Measurements from ENCODE around the gene COMMD7. TPM values are rescaled to one million over a fixed set of nuclear protein-coding genes. Genes with fewer than 3 reads are reported as not detected.
"Not testable (repeated sequence)": the region's sequence is repeated elsewhere in the genome, so short reads cannot be mapped to it uniquely, and the experiment has no call there.

COMMD7 gene
- total RNA-seq, 1 donor from 2014 or later, result 9.4 TPM

GRCh38 chr20:32729334-32729733, 13.9 kb downstream of the COMMD7 start:
- not testable (repeated sequence) for DNase-seq (ENCODE audit: low spot score)

GRCh38 chr20:32728435-32728834, 14.8 kb downstream of the COMMD7 start:
- DNase-seq (ENCODE audit: low spot score), result not testable (repeated sequence)

GRCh38 chr20:32727683-32728082, 15.6 kb downstream of the COMMD7 start:
- no peak for DNase-seq (ENCODE audit: low spot score)

- no peak for DNase-seq (ENCODE audit: low spot score)
Measured at GRCh38 chr20:32718749-32719348, 24.4 kb downstream of the COMMD7 start.

GRCh38 chr20:32711346-32711745, 31.9 kb downstream of the COMMD7 start:
- DNase-seq (ENCODE audit: low spot score), result no peak

GRCh38 chr20:32709632-32710121, 33.6 kb downstream of the COMMD7 start:
- peak; percentile 26 for DNase-seq (ENCODE audit: low spot score)

GRCh38 chr20:32709029-32709631, 34.1 kb downstream of the COMMD7 start:
- DNase-seq (ENCODE audit: low spot score), result not testable (repeated sequence)

- no peak for DNase-seq (ENCODE audit: low spot score)
Measured at GRCh38 chr20:32707691-32708581, 35.3 kb downstream of the COMMD7 start.

- no peak for DNase-seq (ENCODE audit: low spot score)
Measured at GRCh38 chr20:32706486-32706885, 36.8 kb downstream of the COMMD7 start.

- DNase-seq (ENCODE audit: low spot score), result no peak
Measured at GRCh38 chr20:32702706-32703425, 40.4 kb downstream of the COMMD7 start.

GRCh38 chr20:32697608-32698007, 45.7 kb downstream of the COMMD7 start:
- no peak for DNase-seq (ENCODE audit: low spot score)

GRCh38 chr20:32695089-32695488, 48.2 kb downstream of the COMMD7 start:
- DNase-seq (ENCODE audit: low spot score), result no peak

- not testable (repeated sequence) for DNase-seq (ENCODE audit: low spot score)
Measured at GRCh38 chr20:32688966-32689365, 54.3 kb downstream of the COMMD7 start.

GRCh38 chr20:32687180-32687532, 56.1 kb downstream of the COMMD7 start:
- DNase-seq (ENCODE audit: low spot score), result no peak

- no peak for DNase-seq (ENCODE audit: low spot score)
Measured at GRCh38 chr20:32686530-32687179, 56.6 kb downstream of the COMMD7 start.

- DNase-seq (ENCODE audit: low spot score), result peak; percentile 96
Measured at GRCh38 chr20:32685541-32686529, 57.4 kb downstream of the COMMD7 start.

- no peak for DNase-seq (ENCODE audit: low spot score)
Measured at GRCh38 chr20:32682508-32682987, 60.7 kb downstream of the COMMD7 start.

- peak; percentile 73 for DNase-seq (ENCODE audit: low spot score)
Measured at GRCh38 chr20:32681175-32682084, 61.8 kb downstream of the COMMD7 start.

Measured in umbilical cord (tissue), 2 donors.